HL-60 (cell line): ENCODE results near the gene COX17.

Experiments
- DNase-seq, 2 experiments: peaks; one replicate each; pipeline ENCODE4 v3.0.0-alpha.2; 2010 to 2020; ENCODE audit warnings: low read depth in 1 of 2, low spot score in 1 of 2
- H3K27ac ChIP-seq: fragments of 250-450 bp; sonication (Bioruptor Pico); replicated peaks from 2 replicates; pipeline ENCODE4 v1.5.1; 2020; ENCODE audit warnings: mild to moderate bottlenecking, moderate library complexity
- H3K27me3 ChIP-seq: fragments of 250-450 bp; sonication (Bioruptor Pico); 2 replicates; pipeline ENCODE4 v1.5.1; 2021; ENCODE audit warnings: mild to moderate bottlenecking, moderate library complexity; ENCODE audit not compliant: insufficient read depth, poor library complexity, severe bottlenecking
- H3K4me3 ChIP-seq: replicated peaks from 2 replicates; pipeline ENCODE4 v1.5.1; 2011; ENCODE audit warnings: mild to moderate bottlenecking, control low read depth, low read length; ENCODE audit not compliant: insufficient read depth
- CTCF ChIP-seq: IDR thresholded peaks from one replicate; pipeline ENCODE4 v1.5.1; 2011; ENCODE audit warnings: low read length, control low read depth, inconsistent platforms; ENCODE audit not compliant: insufficient read depth
- GABPA ChIP-seq: IDR thresholded peaks from 2 replicates; pipeline ENCODE4 v1.6.1; 2012; ENCODE audit warnings: low read depth
- POLR2AphosphoS5 ChIP-seq: IDR thresholded peaks from 2 replicates; pipeline ENCODE4 v1.6.1; 2012; ENCODE audit warnings: low read depth
- REST ChIP-seq: IDR thresholded peaks from 2 replicates; pipeline ENCODE4 v1.6.1; 2012; ENCODE audit warnings: low read depth; ENCODE audit not compliant: insufficient replicate concordance
- SPI1 ChIP-seq: IDR thresholded peaks from 2 replicates; pipeline ENCODE4 v1.6.1; 2012; ENCODE audit warnings: low read depth, mild to moderate bottlenecking, borderline replicate concordance

The COX17 gene

GRCh38 chr3:119657887-119658702 lies 19.1 kb downstream of the COX17 start:
- peak in 1 of 2 experiments; percentile 50 for DNase-seq
- no peak overlapping the region for H3K4me3 ChIP-seq
- H3K27ac ChIP-seq = no peak overlapping the region; the same call in 1 of the 2 replicates
- TF ChIP-seq GABPA = no peak
- TF ChIP-seq CTCF = no peak
- TF ChIP-seq REST = no peak
- peak; percentile 25; the same call in 1 of the 2 replicates for TF ChIP-seq SPI1
- no peaks in the 10 kb centered on the region for H3K27me3 ChIP-seq

- Histone ChIP-seq H3K27me3 (no peaks in the 10 kb centered on the region), H3K27ac (peak overlapping the region; percentile 26), H3K4me3 (no peak overlapping the region)
- peak in 1 of 2 experiments; percentile 64 for DNase-seq
- TF ChIP-seq SPI1 (peak; percentile 64; the same call in 1 of the 2 replicates), GABPA (no peak)
Measured at GRCh38 chr3:119653876-119654275, 23.3 kb downstream of the COX17 start.

- no peak for TF ChIP-seq CTCF
- no peak for TF ChIP-seq GABPA
- TF ChIP-seq SPI1 = no peak
- TF ChIP-seq REST = no peak
- Histone ChIP-seq H3K27ac (no peak overlapping the region), H3K4me3 (no peak overlapping the region), H3K27me3 (no peaks in the 10 kb centered on the region)
- no peak for DNase-seq
Measured at GRCh38 chr3:119652306-119653033, 24.7 kb downstream of the COX17 start.

- no peak overlapping the region for H3K4me3 ChIP-seq
- H3K27ac ChIP-seq = no peak overlapping the region
- no peak for TF ChIP-seq SPI1
- TF ChIP-seq CTCF = no peak
- no peak for TF ChIP-seq POLR2AphosphoS5
- TF ChIP-seq GABPA = no peak
- no peak for TF ChIP-seq REST
- no peak for DNase-seq
- no peaks in the 10 kb centered on the region for H3K27me3 ChIP-seq
Measured at GRCh38 chr3:119649761-119650160, 27.4 kb downstream of the COX17 start.
